Measurements from ENCODE around the gene GPC5.
A peak's percentile ranks its signal among the peaks of the same experiment; 100 is the strongest.
"Not testable (repeated sequence)": the region's sequence is repeated elsewhere in the genome, so short reads cannot be mapped to it uniquely, and the experiment has no call there.

Gene GPC5

DNA sequence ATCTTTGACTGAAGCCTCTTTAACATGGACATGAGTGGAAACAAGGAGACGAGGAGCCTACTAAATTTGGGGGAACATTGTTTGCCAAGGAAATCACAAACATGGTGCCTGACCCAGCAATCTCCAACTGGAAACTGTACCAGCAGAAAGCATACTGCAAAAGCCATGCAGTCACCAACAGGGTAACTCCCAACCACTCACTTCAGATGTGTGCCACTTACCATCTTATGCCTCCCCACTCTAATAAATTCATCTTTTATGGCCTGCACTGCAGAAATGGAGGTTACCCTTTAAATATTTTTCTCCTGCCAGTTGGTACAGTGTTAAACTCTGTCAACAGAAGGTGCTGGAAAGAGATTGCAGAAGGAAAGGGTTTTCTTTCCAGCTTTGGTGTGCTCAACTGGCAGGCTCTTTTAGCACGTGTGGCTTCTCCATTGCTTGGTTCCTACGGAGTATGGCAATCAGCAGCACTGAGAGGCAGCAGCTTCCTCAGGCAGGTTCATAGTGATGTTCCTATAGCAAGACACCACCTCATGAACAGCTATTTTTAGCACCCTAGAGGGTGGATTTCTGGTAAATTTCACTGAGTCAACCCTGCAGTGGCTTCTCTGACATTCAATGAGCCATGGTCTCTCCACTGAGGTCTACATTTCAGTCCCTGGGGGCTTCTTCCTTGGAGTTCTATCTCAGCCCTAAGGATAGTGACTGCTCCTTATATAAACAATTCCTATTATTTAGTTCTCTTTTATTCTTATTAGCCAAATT, 29.6 kb upstream of the GPC5 start:
- peak in 1 of 56 donors; percentile 6 for DNase-seq

DNA sequence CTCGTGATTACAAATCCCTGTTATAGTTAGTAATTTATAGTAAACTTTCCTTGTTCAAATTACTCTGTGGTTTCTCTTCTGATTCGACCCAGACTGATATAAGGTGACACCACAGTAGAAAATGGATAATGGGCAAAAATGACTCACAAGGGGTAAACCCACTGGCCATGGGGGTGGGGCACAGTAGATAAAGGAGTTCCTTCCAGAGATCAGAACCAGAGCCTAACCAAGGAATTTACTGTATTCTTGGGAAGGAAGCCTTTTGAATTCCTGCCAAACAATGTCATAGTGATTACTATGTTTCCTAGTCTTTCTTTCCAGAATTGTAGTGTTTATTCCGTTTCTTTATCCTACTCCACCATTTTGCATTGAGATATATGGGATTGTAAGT, 29.0 kb upstream of the GPC5 start:
- no peak for DNase-seq

DNA sequence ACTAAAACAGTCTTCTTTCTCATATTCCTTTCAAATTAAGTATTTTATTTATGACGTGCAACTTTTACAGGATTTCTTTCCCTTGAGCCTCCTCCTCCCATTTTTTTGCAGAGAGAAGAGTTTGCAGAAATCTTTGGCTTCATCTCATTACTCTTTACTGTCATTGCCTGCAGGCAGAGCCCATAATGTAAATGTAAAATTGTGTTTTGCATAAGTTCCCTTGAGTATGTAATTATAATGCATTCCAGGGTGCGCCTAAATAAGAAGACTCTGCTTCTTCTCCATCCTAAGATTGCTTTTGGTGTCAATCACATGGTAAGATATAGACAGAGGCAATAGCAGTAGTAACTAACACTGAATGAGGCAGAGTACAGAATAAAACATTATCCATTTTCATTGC, 27.9 kb upstream of the GPC5 start:
- DNase-seq: no peak

DNA sequence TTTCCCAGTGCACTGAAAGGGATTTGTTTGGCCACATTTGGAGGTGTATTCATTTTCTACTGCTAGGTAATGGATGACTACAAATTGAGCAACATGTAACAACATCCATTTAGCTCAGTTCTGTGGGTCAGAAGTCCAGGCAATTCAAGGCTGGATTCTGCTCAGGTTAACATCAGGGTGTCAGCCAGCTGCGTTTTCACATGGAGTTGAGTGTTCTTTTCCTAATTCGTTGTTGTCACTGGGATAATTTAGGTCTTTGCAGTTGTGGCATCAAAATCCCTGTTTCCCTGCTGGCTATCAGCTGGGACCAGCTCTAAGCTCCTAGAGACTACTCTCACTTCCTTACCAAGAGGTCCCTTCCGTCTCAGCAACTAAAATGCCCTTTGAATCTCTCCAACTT, 25.5 kb upstream of the GPC5 start:
- DNase-seq: no peak

DNA sequence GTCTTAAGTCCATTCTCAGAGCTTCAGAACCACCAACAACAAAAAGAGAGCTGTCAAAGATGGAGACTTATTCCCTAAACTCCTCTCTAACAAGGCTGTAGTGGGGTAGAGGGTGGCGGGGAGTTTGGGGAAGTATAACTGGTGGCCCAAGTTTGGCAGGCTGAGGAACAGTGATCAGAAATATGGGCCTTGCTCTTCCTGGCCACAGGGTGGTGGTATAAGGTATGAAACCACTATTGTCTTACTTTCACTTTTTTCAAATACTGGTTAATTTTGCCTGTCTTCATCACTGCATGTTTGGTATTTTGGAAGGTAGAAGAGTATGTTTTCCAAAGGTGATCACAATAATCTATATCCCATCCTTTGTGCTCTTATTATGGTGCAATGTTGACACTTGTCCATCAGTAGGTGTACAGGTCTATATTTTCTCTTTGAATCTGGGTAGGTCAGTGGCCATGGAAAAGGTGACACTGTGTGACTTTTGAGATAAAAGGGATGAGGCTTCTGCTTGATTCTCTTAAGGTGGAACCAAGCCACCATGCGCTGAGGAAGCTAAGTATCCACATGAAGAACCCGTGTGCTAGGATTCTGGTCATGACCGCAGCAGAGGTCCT, 23.2 kb upstream of the GPC5 start:
- DNase-seq: no peak

DNA sequence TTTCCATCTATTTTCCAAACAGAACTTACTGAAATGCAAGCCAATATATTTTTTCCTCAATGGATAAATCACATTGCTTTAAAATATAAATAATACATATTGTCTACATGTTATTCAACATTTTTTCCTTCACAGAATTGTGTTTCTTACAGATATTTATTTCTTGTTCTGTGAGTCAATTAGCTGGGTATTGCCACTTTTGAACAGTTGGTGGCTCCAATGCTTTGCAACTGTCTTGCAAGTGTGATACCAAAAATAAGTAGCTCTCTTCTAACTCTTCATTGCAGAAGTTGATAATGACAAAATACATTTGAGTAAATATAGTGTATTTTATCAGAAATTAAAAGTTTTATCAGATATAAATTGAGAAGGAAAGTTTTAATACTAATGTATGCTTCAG, 17.1 kb upstream of the GPC5 start:
- DNase-seq: peak in 15 of 56 donors; percentile 0 to 66 (median 8)

DNA sequence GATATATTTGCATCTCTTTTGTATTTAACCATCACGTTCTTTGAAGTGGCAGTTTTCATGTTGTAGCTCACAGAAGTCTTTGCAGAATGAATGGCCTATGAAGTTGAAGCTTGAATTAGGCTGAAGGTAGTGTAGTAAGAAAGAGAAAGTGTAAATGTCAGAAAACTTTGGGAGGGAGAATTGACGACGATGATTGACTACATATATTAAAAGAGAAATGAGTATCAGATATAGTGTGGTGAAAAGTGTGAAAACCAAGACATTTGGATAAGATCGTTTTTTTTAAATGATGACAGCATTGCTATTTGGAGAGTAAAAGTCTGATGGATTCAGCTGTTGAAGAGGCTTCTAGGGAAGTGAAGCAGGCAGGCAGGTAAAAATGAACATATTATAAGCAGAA, 14.6 kb upstream of the GPC5 start:
- no peak for DNase-seq

DNA sequence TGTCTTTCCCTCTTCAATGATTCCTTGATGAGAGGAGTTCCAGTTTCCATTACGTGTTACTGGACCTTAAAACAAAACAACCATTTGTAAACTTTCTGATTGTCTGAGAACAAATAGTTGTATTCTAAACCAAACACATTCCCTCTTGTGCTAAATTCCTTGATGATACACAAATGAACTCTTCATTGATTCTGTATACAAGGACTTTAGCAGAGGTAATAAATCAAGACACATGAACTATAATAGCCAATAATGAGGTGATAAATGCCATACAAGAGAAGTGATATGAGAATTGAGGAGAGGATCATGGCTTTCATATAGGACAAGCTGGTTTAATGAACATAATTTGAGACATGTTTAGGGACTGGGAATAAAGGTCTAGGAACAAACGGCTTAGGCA, 13.5 kb upstream of the GPC5 start:
- no peak for DNase-seq

DNA sequence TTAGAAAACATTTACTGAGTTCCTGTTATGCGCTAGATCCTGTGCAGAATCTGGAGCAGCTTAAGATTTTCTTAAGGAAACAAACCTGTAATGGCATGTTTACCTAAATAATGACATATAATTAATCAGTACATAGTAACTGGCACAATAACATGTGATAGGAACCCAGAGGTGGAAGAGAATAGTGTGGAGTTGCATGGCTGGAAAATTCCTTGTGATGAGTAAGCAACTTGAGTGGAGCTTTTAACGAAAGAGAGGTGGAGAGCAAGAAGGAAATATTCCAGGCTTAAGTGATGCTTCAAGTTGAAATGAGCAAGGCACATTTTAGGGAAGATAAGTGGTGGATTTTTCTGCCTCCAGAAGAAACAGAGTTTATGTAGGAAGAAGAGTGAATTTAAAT, 9.2 kb upstream of the GPC5 start:
- DNase-seq: no peak

DNA sequence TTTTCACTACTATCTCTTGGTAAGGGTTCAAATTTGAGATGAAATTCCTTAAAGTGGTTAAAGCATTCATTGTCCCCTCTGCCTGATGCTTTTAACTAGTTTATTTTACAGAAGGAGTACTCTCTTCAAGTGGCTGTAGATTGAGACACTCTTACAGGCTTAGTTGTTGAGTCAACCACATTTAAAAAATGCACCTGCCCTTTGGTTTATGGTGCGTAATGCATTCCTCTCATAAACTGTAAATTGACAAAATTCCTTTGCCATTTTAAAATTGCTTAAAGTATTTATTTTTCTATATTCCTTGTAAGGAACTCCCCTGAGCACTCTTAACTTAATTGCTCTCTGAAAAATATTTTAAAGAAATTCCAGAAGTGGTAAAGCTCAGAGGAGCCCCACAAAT, 826 bp upstream of the GPC5 start:
- no peak for DNase-seq

DNA sequence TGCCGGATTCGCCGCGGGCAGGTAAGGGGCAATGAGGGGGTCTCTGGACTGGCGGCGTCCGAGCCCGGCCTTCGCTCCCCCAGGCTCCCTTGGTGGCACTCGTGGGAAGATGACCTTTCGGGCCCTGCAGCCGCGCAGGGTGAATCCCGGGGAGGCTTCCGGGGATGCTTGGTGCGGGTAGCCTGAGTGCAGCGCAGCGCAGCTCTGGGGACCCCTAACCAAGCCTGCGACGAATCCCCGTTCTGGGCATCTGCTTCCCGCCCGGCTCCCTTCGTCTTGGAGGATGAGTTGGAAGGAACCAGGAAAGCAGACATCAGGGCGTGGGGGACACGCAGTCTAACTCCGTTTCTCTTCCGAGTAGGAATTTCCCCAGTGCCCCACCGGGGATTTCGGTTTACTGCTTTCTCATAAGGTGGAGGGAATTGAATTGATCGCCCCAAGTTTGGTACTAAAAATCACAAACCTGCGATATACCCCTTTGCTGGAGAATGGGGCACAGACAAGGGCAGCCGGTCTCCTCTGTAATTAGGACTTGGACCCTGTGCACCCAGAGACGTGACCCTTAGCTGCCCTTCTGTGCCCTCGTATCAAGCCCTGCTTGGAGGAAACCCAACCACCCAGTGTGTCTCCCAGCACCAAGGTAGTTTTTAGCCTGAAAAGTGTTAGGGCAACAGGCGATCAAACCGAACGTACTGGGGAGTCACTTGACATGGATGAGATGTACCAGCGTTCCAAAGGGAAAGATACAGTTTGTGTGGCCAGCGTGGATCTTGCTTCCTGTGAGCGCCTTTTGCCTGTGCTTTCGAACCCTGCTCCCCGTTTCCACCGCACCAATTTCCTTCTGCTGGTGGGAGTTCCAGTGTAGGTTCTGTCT, 1.0 kb downstream of the GPC5 start:
- DNase-seq: peak in 24 of 56 donors; percentile 4 to 60 (median 27)

DNA sequence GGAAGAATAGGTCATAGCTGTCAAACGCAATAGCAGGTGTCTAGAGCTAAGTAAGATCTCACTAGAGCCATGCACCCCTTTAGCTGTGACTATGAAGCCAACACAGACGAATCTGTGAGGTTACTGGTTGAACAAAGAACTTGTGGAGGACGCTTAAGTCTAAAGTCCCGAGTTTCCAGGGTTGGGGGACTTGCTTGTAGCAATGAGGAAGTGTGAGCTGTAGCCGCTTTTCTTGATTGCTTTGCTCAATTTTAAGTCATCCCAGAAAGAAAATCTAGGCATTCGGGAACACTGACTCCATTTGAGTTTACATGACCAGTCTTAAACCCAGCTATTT, 1.6 kb downstream of the GPC5 start:
- peak in 4 of 56 donors; percentile 19 to 60 (median 42) for DNase-seq

DNA sequence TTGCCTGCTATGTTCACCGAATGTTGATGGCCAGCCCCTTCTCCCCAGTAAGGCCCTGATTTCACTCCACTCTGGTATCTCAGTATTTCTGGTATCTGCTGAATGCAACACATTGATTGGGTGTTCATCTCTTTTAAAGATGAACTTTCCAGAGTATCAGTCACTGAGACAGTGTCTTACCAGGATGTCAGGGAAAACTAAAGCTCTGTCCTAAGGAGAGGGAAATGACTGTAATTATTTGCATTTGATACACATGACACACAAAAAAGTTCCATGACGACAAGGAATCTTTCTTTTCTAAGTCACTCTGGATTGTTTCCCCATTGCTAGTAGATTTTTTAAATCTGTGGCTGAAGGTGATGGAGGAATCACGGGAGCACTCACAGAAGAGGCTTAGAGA, 2.2 kb downstream of the GPC5 start:
- DNase-seq: no peak

DNA sequence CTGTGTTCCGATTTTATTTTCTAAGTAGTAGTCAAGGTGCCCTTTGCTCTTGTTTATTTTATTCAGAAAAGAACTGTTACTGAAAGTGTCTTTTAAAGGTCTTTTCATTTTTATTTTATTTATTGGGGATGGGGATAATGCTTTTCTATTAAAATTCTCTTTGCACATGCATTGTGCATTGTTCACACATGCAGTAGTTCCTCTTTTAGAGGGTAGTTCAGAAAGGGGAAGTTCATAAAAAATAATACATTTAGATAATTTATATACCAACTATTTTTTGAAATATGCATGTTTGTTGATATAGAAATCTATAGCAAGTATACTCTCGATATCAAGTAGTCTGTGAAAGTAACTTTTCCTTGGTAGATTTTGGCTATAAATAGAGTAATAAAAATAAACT, 3.5 kb downstream of the GPC5 start:
- DNase-seq: no peak

DNA sequence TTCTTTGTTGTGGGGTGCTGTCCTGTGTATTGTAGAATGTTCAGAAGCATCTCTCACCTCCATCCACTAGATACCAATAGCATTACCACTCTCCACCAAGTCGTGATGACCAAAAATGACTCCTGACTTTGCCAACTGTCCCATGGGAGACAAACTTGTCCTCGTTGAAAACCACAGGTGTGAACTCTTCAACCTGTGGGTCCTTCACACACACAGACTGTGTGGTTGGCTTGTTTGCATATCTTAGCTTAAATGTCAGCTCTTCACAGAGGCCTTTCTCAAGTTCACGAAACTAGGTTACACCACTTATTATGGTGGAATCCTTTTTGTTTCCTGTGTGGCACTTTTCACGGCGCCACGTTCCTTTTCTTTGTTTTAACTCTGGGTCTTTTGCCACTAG, 6.8 kb downstream of the GPC5 start:
- DNase-seq: no peak

DNA sequence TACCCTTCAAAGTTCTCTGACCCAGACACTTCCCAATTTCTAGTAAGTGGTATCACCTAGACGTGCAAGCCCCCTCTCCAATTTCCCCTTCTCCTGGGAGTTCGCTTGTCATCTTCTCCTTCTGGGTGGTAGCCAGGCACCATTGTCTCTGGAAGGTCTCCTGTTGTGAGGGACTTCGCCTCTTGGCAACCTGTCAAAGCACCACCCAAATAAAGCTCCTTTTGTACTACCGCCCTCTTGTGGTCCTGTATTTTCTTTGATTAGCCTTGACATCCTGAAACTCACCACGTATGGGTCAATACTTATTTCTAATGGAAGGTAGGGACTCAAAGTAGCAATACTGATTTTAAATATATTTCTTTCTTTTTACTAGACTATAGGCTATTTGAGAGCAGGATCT, 8.2 kb downstream of the GPC5 start:
- DNase-seq: peak in 6 of 56 donors; percentile 0 to 17 (median 2)

DNA sequence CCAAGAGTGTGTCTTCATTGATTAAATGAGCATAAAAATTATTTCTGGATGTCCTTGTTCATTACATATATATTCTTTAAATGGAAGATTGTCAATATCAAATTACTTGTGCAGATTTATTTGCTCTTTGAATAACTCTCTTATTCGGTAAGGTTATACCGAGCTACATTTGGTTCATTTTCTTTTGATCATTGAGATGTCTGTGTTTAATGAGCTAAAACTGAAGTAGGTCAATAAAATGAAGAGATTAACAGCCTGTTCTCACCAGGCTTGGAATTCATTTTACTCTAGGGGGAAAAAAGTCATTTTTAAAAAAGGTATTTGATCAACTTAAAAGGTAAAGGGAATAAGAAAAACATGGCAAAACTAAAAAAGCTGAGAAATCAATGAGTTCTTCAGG, 10.6 kb downstream of the GPC5 start:
- DNase-seq: no peak

DNA sequence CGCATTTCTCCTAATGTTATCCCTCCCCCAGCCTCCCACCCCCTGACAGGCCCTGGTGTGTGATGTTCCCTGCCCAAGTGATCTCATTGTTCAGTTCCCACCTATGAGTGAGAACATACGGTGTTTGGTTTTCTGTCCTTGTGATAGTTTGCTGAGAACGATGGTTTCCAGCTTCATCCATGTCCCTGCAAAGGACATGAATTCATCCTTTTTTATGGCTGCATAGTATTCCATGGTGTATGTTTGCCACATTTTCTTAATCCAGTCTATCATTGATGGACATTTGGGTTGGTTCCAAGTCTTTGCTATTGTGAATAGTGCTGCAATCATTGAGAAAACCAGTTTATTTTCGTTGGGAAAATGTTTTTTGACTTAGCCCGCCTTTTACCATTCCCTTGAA, 18.2 kb downstream of the GPC5 start:
- not testable (repeated sequence) for DNase-seq

DNA sequence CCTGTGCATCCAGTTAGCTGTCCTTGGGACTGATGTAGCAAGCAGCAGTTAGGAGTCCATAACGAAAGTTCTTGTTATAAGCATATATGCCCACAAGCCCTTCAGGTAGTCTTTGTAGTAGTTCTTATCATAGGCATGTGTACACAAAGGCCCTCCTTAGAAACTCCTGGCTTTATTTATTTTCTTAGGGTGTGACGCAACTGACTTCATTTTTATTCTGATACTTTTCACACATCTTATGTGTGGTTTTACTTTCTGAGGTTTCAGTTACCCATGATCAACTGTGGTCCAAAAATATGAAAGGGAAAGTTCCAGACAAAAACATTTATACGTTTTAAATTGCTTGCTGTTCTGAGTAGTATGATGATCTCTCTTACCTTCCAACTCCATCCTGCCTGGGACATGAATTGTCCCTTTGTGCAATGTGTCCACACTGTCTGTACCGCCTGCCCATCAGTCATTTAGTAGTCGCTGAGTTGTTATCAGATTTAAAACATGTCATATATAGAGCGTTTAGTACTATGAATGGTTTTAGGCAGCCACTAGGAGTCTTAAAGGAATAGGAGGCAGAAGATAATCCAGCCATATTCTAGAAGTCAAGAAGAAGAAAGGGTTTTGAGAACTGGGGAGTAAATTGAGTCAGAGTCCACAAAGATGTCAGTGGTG, 19.4 kb downstream of the GPC5 start:
- DNase-seq: no peak

DNA sequence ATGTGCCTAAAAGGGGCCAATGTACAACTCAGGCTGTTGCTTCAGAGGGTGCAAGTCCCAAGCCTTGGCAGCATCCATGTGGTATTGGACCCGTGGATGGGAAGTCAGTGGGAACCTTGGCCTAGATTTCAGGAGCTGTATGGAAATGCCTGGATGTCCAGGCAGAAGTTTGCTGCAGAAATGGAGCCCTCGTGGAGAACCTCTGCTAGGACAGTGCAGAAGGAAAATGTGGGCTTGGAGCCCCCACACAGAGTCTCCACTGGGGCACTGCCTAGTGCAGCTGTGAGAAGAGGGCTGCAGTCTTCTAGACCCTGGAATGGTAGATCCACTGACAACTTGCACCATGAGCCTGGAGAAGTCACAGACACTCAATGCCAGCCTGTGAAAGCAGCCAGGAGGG, 28.5 kb downstream of the GPC5 start:
- DNase-seq: no peak

DNA sequence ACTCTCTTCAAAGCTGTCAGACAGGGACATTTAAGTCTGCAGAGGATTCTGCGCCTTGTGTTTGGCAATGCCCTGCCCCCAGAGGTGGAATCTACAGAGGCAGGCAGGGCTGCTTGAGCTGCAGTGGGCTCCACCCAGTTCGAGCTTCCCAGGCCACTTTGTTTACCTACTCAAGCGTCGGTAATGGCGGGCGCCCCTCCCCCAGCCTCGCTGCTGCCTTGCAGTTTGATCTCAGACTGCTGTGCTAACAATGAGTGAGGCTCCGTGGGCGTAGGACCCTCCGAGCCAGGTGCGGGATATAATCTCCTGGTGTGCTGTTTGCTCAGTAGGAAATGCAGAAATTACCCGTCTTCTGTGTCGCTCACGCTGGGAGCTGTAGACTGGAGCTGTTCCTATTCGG, 40.3 kb downstream of the GPC5 start:
- not testable (repeated sequence) for DNase-seq

DNA sequence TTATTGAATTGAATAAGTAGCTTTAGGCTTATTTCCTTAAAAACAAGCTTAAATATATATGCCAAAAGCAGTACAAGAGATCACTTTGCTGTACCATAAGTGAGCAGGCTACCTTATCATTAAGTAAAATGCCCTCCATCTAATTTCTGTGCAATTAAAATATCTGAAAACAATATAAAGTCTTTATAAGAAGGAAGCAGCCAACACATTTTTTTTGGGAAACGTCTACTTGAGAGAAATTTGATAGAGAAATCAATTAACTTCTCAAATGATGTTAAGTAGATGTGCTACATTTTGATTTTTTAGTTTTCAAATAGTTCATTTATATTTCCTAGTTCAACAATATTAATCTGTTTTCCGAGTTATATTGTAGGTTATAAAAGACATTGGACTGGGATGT, 52.5 kb downstream of the GPC5 start:
- DNase-seq: no peak

Measured in nucleus accumbens (tissue), 56 donors.